ENCODE data around the gene TPP1. TPM values are rescaled to one million over a fixed set of nuclear protein-coding genes. Genes with fewer than 3 reads are reported as not detected.

Gene TPP1
- polyA plus RNA-seq, 1 donor (not counting 4 experiments of a cell fraction or from before 2014, with no cell fraction given), result 55.3 TPM

DNA sequence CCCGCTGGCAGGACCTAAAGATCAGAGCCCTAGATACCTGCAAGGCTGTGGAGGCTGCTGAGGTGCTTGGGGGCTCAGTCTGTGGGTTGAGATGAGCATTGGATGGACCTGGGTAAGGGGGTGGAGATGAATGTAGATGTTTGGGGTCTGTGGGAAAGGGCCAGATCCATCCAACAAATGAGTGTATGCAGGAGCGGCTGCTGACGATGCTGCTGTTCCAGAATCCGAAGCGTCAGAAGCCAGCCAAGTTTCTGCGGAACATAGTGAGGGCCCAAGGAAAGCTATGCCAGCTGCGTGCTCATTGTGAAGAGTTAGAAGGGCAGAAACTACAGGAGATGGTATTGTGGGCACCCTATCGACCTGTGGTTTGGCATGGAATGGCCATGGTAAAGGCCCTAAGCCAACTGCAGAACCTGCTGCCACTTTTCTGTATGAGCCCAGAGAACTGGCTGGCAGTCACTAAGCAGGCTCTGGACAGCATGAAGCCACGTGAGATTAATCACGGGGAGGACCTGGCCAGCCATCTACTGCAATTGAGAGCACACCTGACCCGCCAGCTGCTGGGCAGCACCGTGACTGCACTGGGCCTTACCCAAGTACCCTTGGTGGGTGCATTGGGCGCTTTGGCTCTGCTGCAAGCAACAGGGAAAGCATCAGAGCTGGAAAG lies 52.4 kb downstream of the TPP1 start:
- H3K9me3 ChIP-seq (ENCODE audit: control insufficient read depth, low read depth, low read length), result no peaks in the 10 kb centered on the region
- TF ChIP-seq CTCF (optimal IDR thresholded peaks at IDR 0.05 in 1 of 3, IDR thresholded peaks at IDR 0.05 in 1 of 3, conservative IDR thresholded peaks at IDR 0.05 in 1 of 3; ENCODE audit: extremely low read depth in 1 of 3, insufficient read depth in 2 of 3, low read length in 3 of 3) (no peak), EZH2 (IDR thresholded peaks at IDR 0.05; ENCODE audit: low read length) (no peak)
- no peaks in the 10 kb centered on the region for H3K79me2 ChIP-seq (ENCODE audit: control insufficient read depth, insufficient read depth, low read length)
- no peak for FAIRE-seq
- no peak overlapping the region for H3K4me2 ChIP-seq (ENCODE audit: control insufficient read depth, extremely low read depth, insufficient read depth, low read depth, low read length)
- peaks cover 0 to 1% of the 10 kb centered on the region in 2 experiments for H3K36me3 ChIP-seq (ENCODE audit: control insufficient read depth in 2 of 2, extremely low read depth in 1 of 2, insufficient read depth in 2 of 2, low read length in 2 of 2)
- no peak for DNase-seq (ENCODE audit: low read depth, low spot score)
- H3K9me1 ChIP-seq (ENCODE audit: control insufficient read depth, extremely low read depth, insufficient read depth, low read length), result no peaks in the 10 kb centered on the region
- no peak overlapping the region for H2AFZ ChIP-seq (ENCODE audit: control insufficient read depth, low read length)
- no peak overlapping the region for H3K27ac ChIP-seq (ENCODE audit: control insufficient read depth, insufficient read depth, low read length)
- no peak overlapping the region for H3K9ac ChIP-seq (ENCODE audit: control insufficient read depth, extremely low read depth, insufficient read depth, low read length)
- dilution Hi-C loops (cut with MboI; ENCODE audit: extremely low pct_ligation_motif_present, low sequenced_read_pairs), result no loop called here
- H3K27me3 ChIP-seq (ENCODE audit: control insufficient read depth, extremely low read depth, insufficient read depth, low read length), result no peaks in the 10 kb centered on the region
- no peak overlapping the region for H3K4me3 ChIP-seq (ENCODE audit: control insufficient read depth in 2 of 3, extremely low read depth in 1 of 3, insufficient read depth in 2 of 3, low read depth in 1 of 3, low read length in 3 of 3)
- peaks cover 5% of the 10 kb centered on the region for H3K4me1 ChIP-seq (ENCODE audit: control insufficient read depth, extremely low read depth, insufficient read depth, low read length)
- no peaks in the 10 kb centered on the region for H4K20me1 ChIP-seq (ENCODE audit: control insufficient read depth, extremely low read depth, insufficient read depth, low read length)

GRCh38 chr11:6565988-6566703 lies 53.1 kb downstream of the TPP1 start:
- peaks cover 5% of the 10 kb centered on the region for H3K4me1 ChIP-seq (ENCODE audit: control insufficient read depth, extremely low read depth, insufficient read depth, low read length)
- dilution Hi-C loops (cut with MboI; ENCODE audit: extremely low pct_ligation_motif_present, low sequenced_read_pairs), result no loop called here
- no peaks in the 10 kb centered on the region for H3K9me3 ChIP-seq (ENCODE audit: control insufficient read depth, low read depth, low read length)
- no peak for FAIRE-seq
- H3K79me2 ChIP-seq (ENCODE audit: control insufficient read depth, insufficient read depth, low read length), result no peaks in the 10 kb centered on the region
- no peak overlapping the region for H3K27ac ChIP-seq (ENCODE audit: control insufficient read depth, insufficient read depth, low read length)
- H2AFZ ChIP-seq (ENCODE audit: control insufficient read depth, low read length), result no peak overlapping the region
- H3K36me3 ChIP-seq (ENCODE audit: control insufficient read depth in 2 of 2, extremely low read depth in 1 of 2, insufficient read depth in 2 of 2, low read length in 2 of 2), result peaks cover 0 to 1% of the 10 kb centered on the region in 2 experiments
- H3K9me1 ChIP-seq (ENCODE audit: control insufficient read depth, extremely low read depth, insufficient read depth, low read length), result no peaks in the 10 kb centered on the region
- TF ChIP-seq EZH2 (IDR thresholded peaks at IDR 0.05; ENCODE audit: low read length) (no peak), CTCF (optimal IDR thresholded peaks at IDR 0.05 in 1 of 3, IDR thresholded peaks at IDR 0.05 in 1 of 3, conservative IDR thresholded peaks at IDR 0.05 in 1 of 3; ENCODE audit: extremely low read depth in 1 of 3, insufficient read depth in 2 of 3, low read length in 3 of 3) (no peak)
- DNase-seq (ENCODE audit: low read depth, low spot score), result no peak
- H3K4me2 ChIP-seq (ENCODE audit: control insufficient read depth, extremely low read depth, insufficient read depth, low read depth, low read length), result no peak overlapping the region
- no peaks in the 10 kb centered on the region for H4K20me1 ChIP-seq (ENCODE audit: control insufficient read depth, extremely low read depth, insufficient read depth, low read length)
- no peak overlapping the region for H3K9ac ChIP-seq (ENCODE audit: control insufficient read depth, extremely low read depth, insufficient read depth, low read length)
- H3K27me3 ChIP-seq (ENCODE audit: control insufficient read depth, extremely low read depth, insufficient read depth, low read length), result no peaks in the 10 kb centered on the region
- H3K4me3 ChIP-seq (ENCODE audit: control insufficient read depth in 2 of 3, extremely low read depth in 1 of 3, insufficient read depth in 2 of 3, low read depth in 1 of 3, low read length in 3 of 3), result no peak overlapping the region

All from keratinocyte (primary cell).